Adrenal gland (tissue), 12 donors: ENCODE data around the gene SLC25A34. TPM values are rescaled to one million over a fixed set of nuclear protein-coding genes. Genes with fewer than 3 reads are reported as not detected.
A peak's percentile ranks its signal among the peaks of the same experiment; 100 is the strongest.

Experiments
- DNase-seq, 7 donors: peaks; one replicate each; pipeline ENCODE4 v3.0.0-alpha.2; 2019 to 2020
- H3K27ac ChIP-seq, 5 donors: fragments of 200-600 bp; sonication (generic) in 4 of 5; 1 replicate in 3 of 5; 2 replicates in 2 of 5; pipeline versions ENCODE4 v1.5.1 to v1.8.0; 2016 to 2020; ENCODE audit warnings: mild to moderate bottlenecking in 1 of 5
- H3K27me3 ChIP-seq: fragments of 200-600 bp; 2 replicates; pipeline ENCODE4 v1.8.0; 2021
- H3K36me3 ChIP-seq, 2 donors: fragments of 200-600 bp; replicated peaks in 1 of 2; 1 replicate in 1 of 2; 2 replicates in 1 of 2; pipeline versions ENCODE4 v1.5.1 to v1.8.0; 2018 to 2022
- H3K4me1 ChIP-seq, 2 donors: fragments of 200-600 bp; replicated peaks in 1 of 2; 1 replicate in 1 of 2; 2 replicates in 1 of 2; pipeline versions ENCODE4 v1.5.1 to v1.8.0; 2018 to 2021
- H3K4me3 ChIP-seq, 4 donors: fragments of 200-600 bp; sonication (generic) in 3 of 4; one replicate each; pipeline ENCODE4 v1.5.1; 2016 to 2018
- H3K9me3 ChIP-seq, 3 donors: fragments of 200-600 bp; sonication (generic) in 1 of 3; replicated peaks in 1 of 3; 1 replicate in 2 of 3; 2 replicates in 1 of 3; pipeline versions ENCODE4 v1.5.1 to v1.8.0; 2016 to 2021
- CTCF ChIP-seq, 6 experiments: fragments of 450-650 bp in 4 of 6; fragments of 200-600 bp in 2 of 6; sonication (generic) in 1 of 6; IDR thresholded peaks; 1 replicate in 5 of 6; 2 replicates in 1 of 6; pipeline versions ENCODE4 v1.5.1 to v1.8.0; 2016 to 2021; ENCODE audit warnings: antibody characterized with exemption in 6 of 6, mild to moderate bottlenecking in 2 of 6, moderate library complexity in 1 of 6
- POLR2A ChIP-seq, 2 donors: fragments of 450-650 bp; IDR thresholded peaks; one replicate each; pipeline ENCODE4 v1.6.1; 2017; ENCODE audit warnings: antibody characterized with exemption in 2 of 2, mild to moderate bottlenecking in 2 of 2, moderate library complexity in 1 of 2
- WGBS, 4 donors: extraction: QIAGEN DNeasy Blood & Tissue Kit in 2 of 4; methylation state at CpG; one replicate each; pipeline versions ENCODE4 v1.1.5 to v1.1.7; 2013 to 2017; 5-methylcytosine and 5-hydroxymethylcytosine counted together
- intact Hi-C, 2 donors: fragments of 100-400 bp; cut with DNase I; formaldehyde crosslinking; loops; one replicate each; pipeline versions ENCODE4 v1.14.1 to v1.15.0; 2022 to 2023
- polyA plus RNA-seq, 3 donors: library from polyadenylated mRNA; stranded (reverse); fragments of 200-250 nt in 2 of 3; fragments of 350-450 nt in 1 of 3; fragmentation: Illumina TruSeq in 1 of 3; extraction: RNeasy Lipid Tissue Mini Kit (QIAGEN cat#74804) in 1 of 3; gene quantifications; one replicate each; pipeline ENCODE4 v1.2.3, GENCODE V29; 2013 to 2014
- total RNA-seq, 9 donors: library from RNA; depleted of rRNA in 4 of 9; stranded (reverse); fragments of >200 nt in 4 of 9; fragments of 120-200 nt in 1 of 9; fragmentation: NEBNext Ultra II Directional in 1 of 9; extraction: Animal tissue kit (Norgen Biotek cat#: 25700) in 1 of 9; gene quantifications; one replicate each; pipeline versions ENCODE4 v1.1.0 to v1.2.4, GENCODE V29; 2013 to 2023
- donor health status: healthy with polysubstance abuse.
- donor health status: Bipolar disorder and iron deficiency.
- donor health status: DM: yes; HTN: yes; CAD: no.
- donor health status: DM: no; HTN: no; CAD: no.
- donor health status: DM: no; HTN: no; CAD: no.
- donor health status: DM: yes; HTN: yes; CAD: no.

Gene SLC25A34
- total and polyA plus RNA-seq, 12 donors = 0.44 to 12.3 (median 5.7) TPM

- TF ChIP-seq POLR2A (IDR thresholded peaks at IDR 0.05) (no peak), CTCF (IDR thresholded peaks at IDR 0.05) (no peak)
Measured at GRCh38 chr1:15755646-15756040, 19.6 kb downstream of the SLC25A34 start.

GRCh38 chr1:15756143-15757015, 20.3 kb downstream of the SLC25A34 start:
- peaks cover 6 to 30% of the 10 kb centered on the region in 2 donors for H3K4me1 ChIP-seq
- TF ChIP-seq POLR2A (IDR thresholded peaks at IDR 0.05) = no peak
- TF ChIP-seq CTCF (IDR thresholded peaks at IDR 0.05) = no peak
- no peak overlapping the region for H3K27ac ChIP-seq
- no peak overlapping the region for H3K4me3 ChIP-seq
- H3K36me3 ChIP-seq = no peaks in the 10 kb centered on the region
- 69 to 83% (median 77%) methylated on average over 12 to 21 of the region's 21 CpGs for WGBS, 4 donors
- H3K27me3 ChIP-seq = peaks cover 7% of the 10 kb centered on the region
- no peak for DNase-seq
- intact Hi-C loops = no loop called here
- no peaks in the 10 kb centered on the region for H3K9me3 ChIP-seq

More at GRCh38 chr1:15755646-15756040, 19.6 kb downstream of the SLC25A34 start:
- H3K9me3 ChIP-seq = no peaks in the 10 kb centered on the region
- no peak overlapping the region for H3K4me3 ChIP-seq
- DNase-seq = peak in 1 of 7 donors; percentile 39
- WGBS, 4 donors = 59 to 78% (median 72%) methylated on average over 4 of the region's 4 CpGs; no CpG with 5 or more reads in 1 of the 4 donors
- intact Hi-C loops = no loop called here
- peaks cover 6 to 30% of the 10 kb centered on the region in 2 donors for H3K4me1 ChIP-seq
- H3K36me3 ChIP-seq = no peaks in the 10 kb centered on the region
- no peak overlapping the region for H3K27ac ChIP-seq
- H3K27me3 ChIP-seq = peaks cover 7% of the 10 kb centered on the region

- TF ChIP-seq POLR2A (IDR thresholded peaks at IDR 0.05) = no peak
- no peak for TF ChIP-seq CTCF (IDR thresholded peaks at IDR 0.05)
- Histone ChIP-seq H3K36me3 (no peaks in the 10 kb centered on the region), H3K27me3 (peaks cover 7% of the 10 kb centered on the region), H3K9me3 (no peaks in the 10 kb centered on the region), H3K4me1 (peaks cover 6 to 35% of the 10 kb centered on the region in 2 donors), H3K4me3 (no peak overlapping the region), H3K27ac (peak overlapping the region in 2 of 5 donors; percentile 82 to 93)
- WGBS, 4 donors = 38 to 47% (median 43%) methylated on average over 5 to 9 of the region's 9 CpGs
- intact Hi-C loops = no loop called here
- no peak for DNase-seq
Measured at GRCh38 chr1:15757016-15757543, 21.0 kb downstream of the SLC25A34 start.

GRCh38 chr1:15757575-15758342, 21.7 kb downstream of the SLC25A34 start:
- Histone ChIP-seq H3K27ac (peak overlapping the region in 2 of 5 donors; percentile 82 to 93), H3K4me1 (peaks cover 6 to 35% of the 10 kb centered on the region in 2 donors), H3K36me3 (no peaks in the 10 kb centered on the region), H3K27me3 (peaks cover 7% of the 10 kb centered on the region), H3K9me3 (no peaks in the 10 kb centered on the region), H3K4me3 (peak overlapping the region in 1 of 4 donors; percentile 75)
- WGBS, 4 donors = 12 to 28% (median 22%) methylated on average over 17 to 24 of the region's 24 CpGs
- intact Hi-C loops = no loop called here
- DNase-seq = peak in 1 of 7 donors; percentile 37
- TF ChIP-seq POLR2A (IDR thresholded peaks at IDR 0.05) (no peak), CTCF (IDR thresholded peaks at IDR 0.05) (no peak)
